ENCODE results near the gene TRIM49B.
"Not testable (repeated sequence)": the region's sequence is repeated elsewhere in the genome, so short reads cannot be mapped to it uniquely, and the experiment has no call there.

TRIM49B gene, protein sequence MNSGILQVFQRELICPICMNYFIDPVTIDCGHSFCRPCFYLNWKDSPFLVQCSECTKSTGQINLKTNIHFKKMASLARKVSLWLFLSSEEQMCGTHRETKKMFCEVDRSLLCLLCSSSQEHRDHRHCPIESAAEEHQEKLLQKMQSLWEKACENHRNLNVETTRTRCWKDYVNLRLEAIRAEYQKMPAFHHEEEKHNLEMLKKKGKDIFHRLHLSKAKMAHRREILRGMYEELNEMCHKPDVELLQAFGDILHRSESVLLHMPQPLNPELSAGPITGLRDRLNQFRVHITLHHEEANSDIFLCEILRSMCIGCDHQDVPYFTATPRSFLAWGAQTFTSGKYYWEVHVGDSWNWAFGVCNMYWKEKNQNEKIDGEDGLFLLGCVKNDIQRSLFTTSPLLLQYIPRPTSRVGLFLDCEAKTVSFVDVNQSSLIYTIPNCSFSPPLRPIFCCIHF
- total RNA-seq, result 0 reads per million in 2 experiments

DNA sequence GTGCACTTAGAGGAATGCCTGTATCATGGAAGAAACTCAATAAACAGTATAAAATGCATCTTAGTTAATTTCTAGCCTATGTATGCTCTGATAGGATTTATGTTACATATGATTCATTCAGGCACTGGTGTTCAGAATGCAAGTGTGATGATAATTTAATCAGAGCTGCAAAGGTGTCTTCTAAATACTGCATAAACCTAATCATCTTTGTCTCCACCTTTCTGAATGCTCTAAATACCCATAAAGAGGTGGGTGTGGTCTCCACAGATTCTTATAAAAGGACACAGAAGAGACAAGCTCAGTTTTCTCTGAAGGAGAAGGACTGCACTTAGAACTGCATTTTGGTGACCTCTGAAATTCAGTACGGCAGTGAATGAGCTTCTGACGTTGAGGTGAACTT is at the start of gene TRIM49B:
Gene TRIM49B (plus strand): TSS at position 301 of the 400 bp plus-strand sequence. CDS start 2,777 bp downstream, outside the sequence.
- DNase-seq (ENCODE audit: low read depth), result not testable (repeated sequence)

DNA sequence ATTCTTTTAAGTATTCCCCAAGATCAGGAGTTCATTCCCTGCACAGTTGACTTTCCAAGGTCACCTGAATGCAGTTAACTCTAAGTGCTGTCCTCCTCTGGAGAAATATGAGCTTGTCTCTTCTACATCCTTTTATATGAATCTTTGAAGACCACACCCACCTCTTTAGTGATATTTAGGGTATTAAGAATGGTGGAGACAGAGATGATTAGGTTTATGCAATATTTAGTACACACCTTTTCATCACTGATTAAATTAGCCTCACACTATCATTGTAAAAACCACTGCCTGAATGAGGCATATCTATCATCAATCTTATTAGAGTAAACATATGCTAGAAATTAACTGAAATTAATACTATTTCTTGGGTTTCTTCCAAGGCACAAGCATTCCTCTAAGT is 44.8 kb upstream of the TRIM49B start, which contains the start of gene TRIM51G:
Gene TRIM51G (minus strand): TSS at position 101 of the 400 bp plus-strand sequence. CDS start 2,190 bp downstream, outside the sequence.
- not testable (repeated sequence) for DNase-seq (ENCODE audit: low read depth)

DNA sequence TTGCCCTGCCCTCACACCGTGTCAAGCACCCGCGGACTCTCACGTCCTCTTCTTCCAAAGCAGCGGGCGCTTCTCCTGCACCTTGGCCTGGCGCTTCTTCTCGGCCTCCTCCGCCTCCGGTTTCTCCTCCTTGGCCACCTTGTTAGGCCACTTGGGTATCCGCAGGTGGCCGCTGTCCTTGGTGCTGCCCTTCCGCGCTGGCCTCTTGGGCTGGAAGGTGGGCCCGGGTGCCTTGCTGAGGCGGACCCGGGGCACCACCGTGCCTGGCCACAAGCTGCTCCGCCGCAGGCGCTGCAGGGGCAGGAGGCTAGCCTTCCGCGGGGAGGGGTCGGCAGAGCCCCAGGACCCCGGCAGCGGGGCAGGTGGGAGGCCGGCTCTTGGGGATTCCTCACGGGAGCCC is 19.6 kb downstream of the TRIM49B start:
- not testable (repeated sequence) for DNase-seq (ENCODE audit: low read depth)

DNA sequence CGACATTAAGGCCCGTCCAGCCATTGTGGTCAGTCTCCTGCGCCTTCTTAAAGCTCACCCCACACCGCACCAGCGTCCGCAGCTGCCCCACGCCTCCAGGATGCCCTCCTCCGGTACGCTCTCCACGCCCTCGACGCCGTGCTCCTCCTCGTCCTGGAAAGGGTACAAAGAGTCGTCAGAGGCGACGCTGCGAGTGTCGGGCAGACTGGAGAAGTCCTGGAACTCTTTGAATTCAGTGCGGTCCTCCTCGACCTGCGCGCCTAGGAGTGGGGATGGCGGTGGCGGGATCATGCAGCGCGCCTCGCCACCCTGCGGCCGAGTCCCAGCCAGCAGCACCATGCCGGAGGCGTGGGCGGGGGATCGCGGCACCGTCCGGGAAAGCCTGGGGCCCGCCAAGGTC is 21.2 kb downstream of the TRIM49B start:
- DNase-seq (ENCODE audit: low read depth), result not testable (repeated sequence)

DNA sequence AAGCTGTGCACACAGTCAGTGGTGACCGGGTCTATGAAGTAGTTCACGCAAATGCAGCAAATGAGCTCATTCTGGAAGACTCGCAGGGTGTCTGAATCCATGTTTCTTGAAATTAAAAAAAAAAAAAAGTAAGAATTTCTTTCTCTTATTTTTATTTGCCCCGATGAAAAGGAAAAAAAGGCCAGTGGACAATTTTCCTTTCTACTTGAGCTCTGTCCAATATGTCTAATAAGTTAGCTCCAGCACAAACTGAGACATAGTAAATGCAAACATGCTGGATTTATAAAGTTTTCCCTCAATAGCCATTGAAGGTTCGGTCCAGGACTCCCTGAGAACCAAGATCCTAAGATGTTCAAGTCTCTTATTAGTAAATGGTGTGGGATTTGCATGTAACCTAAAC is 30.4 kb downstream of the TRIM49B start, which contains the start of gene TRIM64C:
Gene TRIM64C (minus strand): TSS at position 101 of the 400 bp plus-strand sequence. CDS start 0 bp downstream, at position 101.
- DNase-seq (ENCODE audit: low read depth), result not testable (repeated sequence)

DNA sequence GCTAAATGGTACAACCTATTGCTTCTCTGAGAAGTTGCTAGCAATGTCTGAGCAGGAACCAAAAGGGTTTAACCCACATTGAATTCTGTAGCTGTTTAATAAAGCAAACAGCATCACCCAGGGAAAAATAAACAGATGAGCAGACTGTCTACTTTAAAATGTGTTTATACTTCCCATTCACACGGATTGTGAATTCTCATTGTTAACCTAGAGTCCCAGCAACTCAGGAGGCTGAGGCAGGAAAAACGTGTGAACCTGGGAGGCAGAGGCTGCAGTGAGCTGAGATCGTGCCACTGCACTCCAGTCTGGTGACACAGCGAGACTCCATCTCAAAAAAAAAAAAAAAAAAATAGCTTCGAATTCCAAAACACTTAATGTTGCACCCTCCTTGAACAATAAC is 41.3 kb downstream of the TRIM49B start:
- not testable (repeated sequence) for DNase-seq (ENCODE audit: low read depth)

Measured in T follicular helper cell (primary cell).